DMS 273 (cell line): ENCODE results near the gene KNDC1.
A peak's percentile ranks its signal among the peaks of the same experiment; 100 is the strongest.
"Not testable (repeated sequence)": the region's sequence is repeated elsewhere in the genome, so short reads cannot be mapped to it uniquely, and the experiment has no call there.

Experiments
- DNase-seq: peaks from one replicate; lab custom pipeline; 2025; ENCODE audit not compliant: unreplicated experiment; lab: John Stamatoyannopoulos, UW

KNDC1 gene

GRCh38 chr10:133257489-133258065, 97.6 kb downstream of the KNDC1 start:
- peak; percentile 66 for DNase-seq

DNA sequence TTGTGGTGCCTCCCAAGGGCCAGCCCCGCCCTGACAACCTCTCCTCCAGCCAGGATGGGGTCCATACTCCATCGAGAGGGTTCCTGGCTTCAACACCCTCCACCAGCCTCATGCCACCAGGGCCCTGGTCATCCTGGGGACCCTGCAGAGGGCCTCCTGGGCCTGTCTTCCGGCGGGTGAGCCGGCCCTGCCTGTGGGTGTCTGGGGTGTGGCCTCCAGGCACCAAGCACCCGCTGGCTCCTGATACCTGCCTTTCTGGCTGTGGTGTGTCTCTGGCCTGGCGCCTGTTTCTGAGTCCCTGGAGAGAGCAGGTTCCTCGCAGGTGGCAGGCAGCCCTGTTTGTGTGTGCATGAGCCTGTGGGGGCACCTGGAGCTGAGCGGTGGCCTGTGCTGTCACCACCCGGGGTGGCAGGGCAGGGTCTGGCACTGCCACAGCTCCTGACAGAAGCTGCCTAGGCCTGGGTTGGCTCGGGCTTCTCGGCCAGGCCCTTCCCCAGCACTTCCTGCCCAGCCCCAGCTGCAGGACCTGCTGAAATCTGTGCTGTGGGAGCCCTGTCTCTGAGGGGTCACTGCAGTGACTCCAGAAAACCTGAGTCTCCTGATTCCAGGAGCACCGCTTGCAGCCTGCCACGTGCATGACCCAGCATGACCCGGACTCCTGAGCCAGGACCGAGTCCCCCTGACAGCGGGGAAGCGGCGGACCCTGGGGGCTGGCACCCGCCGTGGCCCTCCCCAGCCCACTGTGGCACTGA, 98.2 kb downstream of the KNDC1 start:
- DNase-seq: no peak

- DNase-seq: peak; percentile 25
Measured at GRCh38 chr10:133258818-133259601, 99.0 kb downstream of the KNDC1 start.

- DNase-seq: no peak
Measured at GRCh38 chr10:133259602-133259989, 99.6 kb downstream of the KNDC1 start.

DNA sequence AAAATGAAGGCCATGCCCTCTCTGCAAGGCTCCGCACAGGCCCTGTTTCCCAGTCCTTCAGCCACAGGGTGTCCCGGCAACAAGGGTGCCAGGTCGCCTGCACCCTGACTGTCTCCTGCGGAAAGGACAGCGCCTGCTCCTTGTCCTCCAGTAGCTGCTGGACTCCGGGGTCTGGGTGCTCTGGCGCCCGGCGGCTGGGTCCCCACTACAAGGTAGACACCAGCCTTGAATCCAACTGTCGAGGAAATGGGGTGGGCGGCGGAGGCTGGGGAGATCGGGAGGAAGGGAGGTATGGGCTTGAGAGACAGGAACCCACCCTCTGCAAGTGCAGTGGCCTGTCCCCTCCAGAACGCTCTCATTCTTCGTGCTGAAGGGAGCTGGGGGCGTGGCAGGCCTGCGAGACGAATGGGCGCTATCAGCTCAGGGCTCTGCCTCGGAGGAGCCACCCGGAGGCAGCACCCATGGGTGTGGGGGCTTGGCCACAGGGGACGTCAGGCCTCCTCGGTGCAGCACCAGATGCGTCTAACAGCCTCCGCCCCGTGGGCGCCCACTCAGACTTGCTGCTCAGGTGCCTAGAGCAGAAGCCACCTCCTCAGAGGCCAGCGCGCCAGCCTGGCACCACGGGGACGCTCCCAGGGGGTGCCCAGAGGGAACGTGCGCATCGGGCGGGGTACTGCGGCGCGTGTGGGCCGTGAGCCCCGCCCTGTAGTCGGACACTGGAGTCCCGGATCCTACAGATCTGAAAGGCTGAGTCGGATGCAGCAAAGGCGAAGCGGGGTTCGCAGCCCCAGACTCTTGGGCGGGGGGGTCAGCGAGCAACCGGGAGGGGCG, 101.1 kb downstream of the KNDC1 start:
- DNase-seq: peak; percentile 60

DNA sequence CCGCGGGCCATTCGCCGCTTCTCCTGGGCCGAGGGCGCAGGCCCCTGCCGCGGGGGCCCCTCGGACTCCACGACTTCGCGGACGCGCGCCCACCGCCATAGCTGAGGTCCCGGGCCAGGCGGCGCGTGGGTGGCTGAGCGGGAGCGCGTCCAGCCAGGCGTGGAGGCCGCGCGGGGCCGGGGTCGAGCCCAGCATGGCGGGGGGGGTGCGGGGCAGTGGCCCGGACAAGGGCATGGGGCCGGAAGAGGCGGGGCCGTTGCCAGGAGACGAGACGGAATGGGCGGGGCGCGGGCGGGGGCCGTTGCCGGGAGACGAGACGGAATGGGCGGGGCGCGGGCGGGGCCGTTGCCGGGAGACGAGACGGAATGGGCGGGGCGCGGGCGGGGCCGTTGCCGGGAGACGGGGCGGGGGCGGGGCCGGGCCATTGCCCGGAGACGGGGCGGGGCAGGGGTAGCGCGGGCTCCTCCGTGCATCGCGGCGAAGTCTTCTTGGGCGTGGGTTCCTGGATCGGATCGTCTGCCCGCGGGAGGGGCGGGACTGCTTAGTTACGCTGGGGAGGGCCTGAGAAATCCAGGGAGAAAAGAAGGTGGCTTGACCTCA, 101.8 kb downstream of the KNDC1 start:
- peak; percentile 77 for DNase-seq

DNA sequence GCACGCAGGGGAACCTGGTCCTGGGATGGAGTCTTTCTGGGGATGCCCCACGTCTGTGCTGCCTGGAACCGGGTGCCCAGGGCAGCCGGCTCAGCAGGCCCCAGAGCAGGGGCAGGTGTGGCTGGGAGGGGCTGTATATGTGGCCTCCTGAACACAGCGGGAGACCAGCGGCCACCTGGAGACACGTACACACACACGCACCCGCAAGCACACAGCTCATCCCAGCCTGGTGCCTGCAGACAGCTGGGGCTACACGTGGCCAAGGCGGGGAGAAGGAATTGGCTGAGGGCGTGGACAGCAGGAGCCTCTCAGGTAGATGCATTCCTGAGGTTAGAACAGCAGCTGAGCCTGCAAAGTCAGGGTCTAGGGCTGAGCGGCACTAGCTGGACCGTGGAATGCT, 102.7 kb downstream of the KNDC1 start:
- DNase-seq: peak; percentile 23

DNA sequence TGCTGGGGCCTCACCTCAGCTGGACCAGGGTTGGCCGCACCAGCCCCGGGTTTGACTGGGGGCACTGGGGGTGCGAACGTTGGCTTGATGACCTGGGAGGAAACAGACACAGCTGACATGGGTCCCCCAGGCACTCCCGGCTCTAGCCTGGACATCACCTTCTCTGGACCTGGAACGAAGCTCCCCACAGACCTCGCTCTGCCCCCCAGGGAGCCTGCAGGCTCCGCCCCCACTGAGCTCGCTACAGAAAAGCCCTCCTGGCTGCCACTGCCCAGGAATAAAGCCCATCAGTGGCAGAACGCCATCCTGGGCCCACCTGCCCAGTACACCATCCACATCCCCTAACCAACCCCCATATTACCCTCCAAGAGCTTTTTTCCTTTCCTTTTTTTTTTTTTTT, 103.7 kb downstream of the KNDC1 start:
- no peak for DNase-seq

GRCh38 chr10:133264461-133264860, 104.4 kb downstream of the KNDC1 start:
- no peak for DNase-seq

- not testable (repeated sequence) for DNase-seq
Measured at GRCh38 chr10:133265052-133265451, 105.0 kb downstream of the KNDC1 start.

DNA sequence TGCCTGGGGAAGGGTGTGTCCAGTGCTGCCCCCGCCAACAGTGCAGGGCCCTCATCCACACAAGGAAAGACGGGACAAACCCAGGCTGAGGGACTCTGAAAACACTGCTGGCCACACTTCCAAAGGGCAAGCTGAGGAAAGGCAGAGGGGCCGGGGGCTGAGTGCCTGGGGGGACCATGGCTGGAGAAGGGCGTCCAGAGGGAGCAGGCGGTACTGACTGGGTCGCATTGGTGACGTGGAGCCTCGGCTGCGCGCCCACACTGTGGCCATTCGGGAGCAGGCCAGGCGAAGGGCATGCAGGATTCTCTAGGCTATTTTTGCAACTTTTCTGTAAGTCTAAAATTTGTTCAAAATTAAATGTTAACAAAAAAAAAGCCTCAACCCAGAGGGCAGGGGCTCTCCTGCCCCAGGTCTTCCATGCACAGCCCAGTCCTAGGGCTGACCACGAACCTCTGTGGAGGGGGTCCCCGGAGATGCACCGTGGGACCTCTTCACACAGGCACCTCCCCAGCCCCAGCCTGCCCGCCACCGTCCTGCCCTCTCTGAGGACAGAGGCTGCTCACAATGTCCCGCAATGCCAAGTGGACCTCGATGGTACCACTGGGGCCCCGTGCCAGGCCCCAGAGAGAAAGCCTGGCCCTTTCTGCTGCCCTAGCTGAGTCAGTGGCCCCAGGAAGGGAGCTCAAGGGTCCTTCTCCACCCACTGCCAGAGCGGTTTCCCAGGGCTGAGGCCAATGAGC, 106.2 kb downstream of the KNDC1 start:
- DNase-seq: no peak

DNA sequence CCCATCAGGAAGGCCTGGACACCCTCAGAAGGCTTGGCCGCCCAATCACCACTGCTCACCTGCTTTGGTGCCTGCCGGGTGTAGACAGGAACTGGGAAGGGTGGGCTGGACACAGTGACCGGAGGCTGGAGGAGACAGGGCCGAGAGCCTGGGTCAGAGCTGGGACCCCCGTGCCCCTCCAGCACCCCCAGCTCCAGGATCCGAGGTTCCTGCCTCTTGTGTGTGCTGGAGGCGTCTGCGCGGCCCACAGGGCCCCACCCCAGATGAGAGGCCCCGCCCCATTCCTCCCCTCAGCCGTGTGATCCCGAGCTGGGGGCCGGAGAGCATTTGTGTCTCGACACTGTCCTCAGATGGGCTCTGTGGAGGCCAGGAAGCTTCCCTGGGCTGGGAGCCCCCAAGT, 107.3 kb downstream of the KNDC1 start:
- no peak for DNase-seq

GRCh38 chr10:133267829-133268228, 107.8 kb downstream of the KNDC1 start:
- DNase-seq: no peak

DNA sequence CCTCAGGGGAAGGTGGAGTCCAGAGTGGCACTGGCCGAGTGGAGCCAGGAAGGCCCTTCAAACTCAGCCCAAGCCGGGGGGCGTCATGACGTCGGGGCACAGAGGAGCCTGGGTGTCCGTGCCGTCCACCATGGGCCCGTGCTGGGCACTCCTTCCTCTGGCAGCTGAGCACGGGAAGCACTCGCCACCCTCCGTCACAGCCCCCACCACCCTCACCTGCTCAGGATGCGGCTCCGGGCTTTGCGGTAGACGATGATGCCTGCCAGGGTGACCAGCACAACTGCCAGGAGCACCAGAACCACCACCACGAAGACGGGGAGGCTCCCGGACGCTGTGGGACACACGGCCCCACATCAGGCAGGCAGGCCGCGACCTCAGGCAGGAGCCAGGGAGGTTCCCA, 108.5 kb downstream of the KNDC1 start:
- no peak for DNase-seq

GRCh38 chr10:133269367-133269766, 109.3 kb downstream of the KNDC1 start:
- DNase-seq: no peak

DNA sequence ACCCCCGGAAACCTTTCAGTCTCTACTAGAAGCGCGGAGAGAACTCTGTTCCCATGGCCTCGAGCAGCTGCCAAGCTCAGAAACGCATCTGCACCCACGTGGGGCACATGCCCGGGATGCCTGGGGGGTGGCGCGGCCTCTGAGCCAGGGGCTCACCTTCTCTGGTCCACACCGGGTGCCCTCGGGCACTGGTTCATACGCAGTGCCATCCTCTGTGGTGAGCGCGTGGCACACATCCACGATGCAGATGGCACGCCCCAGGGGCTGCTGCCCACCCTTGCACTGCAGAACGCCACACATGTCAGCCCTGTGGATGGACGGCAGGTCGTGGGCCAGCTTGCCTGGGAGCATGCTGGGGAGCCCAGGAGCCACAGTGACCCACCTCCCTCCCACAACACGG, 110.2 kb downstream of the KNDC1 start:
- DNase-seq: peak; percentile 24

DNA sequence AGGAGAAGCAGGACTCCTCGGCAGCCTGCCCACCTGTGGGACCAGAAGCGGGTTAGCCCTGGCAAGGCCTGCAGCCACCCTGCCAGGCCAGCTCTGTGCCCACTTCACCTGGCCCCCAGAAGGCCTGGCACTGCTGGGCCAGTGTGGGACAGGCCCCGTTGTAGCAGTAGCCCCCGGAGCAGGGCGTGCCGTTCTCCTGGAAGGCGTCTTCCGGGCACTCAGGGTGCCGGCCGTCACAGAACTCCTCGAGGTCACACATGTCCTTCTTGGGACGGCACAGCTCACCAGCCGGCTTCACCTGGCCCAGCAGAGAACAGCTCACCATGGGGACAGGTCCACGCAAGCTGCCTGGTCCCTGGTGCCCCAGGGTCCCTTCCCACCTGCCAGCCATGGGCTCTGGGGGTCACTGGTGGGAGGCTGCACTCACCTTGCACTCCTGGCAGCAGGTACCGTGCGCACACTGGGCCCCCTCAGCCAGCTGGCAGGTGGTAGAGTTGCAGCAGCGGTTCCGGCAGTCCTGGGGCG, 110.8 kb downstream of the KNDC1 start:
- DNase-seq: no peak

DNA sequence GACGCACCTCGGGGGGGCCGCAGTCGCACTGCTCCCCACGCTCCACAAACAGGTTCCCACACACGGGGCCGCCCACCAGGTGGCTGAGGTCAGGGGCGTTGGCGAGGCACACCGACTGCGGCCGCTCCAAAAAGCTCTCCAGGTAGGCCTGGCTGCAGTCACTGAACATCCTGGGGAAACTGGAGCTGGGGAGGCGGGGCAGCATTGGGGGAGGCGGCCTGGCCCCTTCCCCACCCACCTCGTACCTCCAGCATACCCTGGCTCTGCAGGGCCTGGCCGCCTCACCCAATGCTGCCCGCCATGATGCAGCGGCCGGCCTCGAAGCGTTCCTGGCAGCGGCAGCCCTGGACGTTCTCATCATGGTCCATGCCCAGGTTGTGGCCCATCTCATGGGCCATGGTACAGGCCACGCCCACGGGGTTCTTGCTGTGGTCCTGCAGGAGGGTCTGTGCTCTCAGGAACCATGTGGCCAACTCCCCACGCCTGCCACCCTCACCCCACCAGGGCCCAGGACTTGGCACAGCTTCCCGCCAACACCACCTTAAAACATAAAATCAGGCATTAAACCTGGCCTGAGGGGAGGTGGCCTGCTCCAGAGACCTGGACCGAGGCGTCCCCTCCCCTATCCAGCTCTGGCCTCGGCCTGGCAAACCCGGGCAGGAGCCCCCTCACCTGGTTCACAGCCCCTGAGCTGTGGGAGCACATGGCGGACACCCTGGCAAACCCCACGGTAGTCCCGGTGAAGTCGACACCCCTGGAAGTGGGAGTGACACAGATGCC, 111.7 kb downstream of the KNDC1 start:
- no peak for DNase-seq

DNA sequence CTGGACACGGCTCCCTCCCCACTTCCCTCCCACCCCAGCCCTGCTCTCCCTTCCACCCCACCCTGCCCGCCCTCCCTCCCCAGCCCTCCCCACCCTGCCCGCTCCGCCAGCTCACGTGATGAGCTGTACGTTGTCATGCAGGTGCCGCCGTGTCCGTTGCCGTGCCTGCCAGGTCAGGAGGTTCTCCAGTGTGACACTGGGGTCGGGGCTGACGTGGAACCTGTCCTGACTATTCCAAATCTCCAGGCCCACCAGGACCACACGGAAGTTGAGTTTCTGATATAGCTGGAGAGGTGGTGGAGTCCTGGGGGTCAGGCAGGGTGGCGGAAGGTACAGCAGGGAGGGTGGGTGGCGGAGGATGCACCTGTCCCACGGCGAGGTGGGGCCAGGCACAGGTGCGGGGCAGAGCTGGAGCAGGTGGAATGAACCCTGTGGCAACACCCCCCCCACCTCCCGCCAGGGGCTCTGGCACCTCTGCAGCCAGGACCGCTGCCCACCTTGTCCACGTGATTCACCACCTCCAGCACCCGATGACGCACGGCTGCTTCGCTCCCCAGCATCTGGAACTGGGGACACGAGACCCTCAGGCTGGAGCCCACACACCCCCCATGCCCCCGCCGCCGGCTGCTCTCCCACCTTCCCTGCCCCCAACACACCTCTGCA, 112.4 kb downstream of the KNDC1 start:
- DNase-seq: no peak
